Liver (tissue), 9 donors: Measurements from ENCODE around the gene ADCY3. TPM values are rescaled to one million over a fixed set of nuclear protein-coding genes. Genes with fewer than 3 reads are reported as not detected.
A peak's percentile ranks its signal among the peaks of the same experiment; 100 is the strongest.

ENCODE experiments used
- DNase-seq: peaks from one replicate; pipeline ENCODE4 v3.0.0-alpha.2; 2017; ENCODE audit warnings: low spot score
- H3K27ac ChIP-seq, 2 donors: one replicate each; pipeline ENCODE4 v1.7.0; 2013; ENCODE audit warnings: inconsistent platforms in 2 of 2, low read length in 2 of 2, control low read depth in 1 of 2, low read depth in 1 of 2, mild to moderate bottlenecking in 1 of 2
- H3K27me3 ChIP-seq, 4 donors: one replicate each; pipeline versions ENCODE4 v1.6.1 to v1.7.0; 2013; ENCODE audit warnings: low read length in 3 of 4, inconsistent platforms in 1 of 4, mild to moderate bottlenecking in 1 of 4, moderate library complexity in 1 of 4; ENCODE audit not compliant: control insufficient read depth in 4 of 4, insufficient read depth in 4 of 4
- H3K36me3 ChIP-seq, 4 donors: one replicate each; pipeline versions ENCODE4 v1.6.1 to v1.7.0; 2013; ENCODE audit warnings: low read length in 3 of 4, mild to moderate bottlenecking in 3 of 4, low read depth in 1 of 4, moderate library complexity in 1 of 4; ENCODE audit not compliant: control insufficient read depth in 4 of 4, insufficient read depth in 3 of 4
- H3K4me1 ChIP-seq, 4 donors: one replicate each; pipeline versions ENCODE4 v1.6.1 to v1.7.0; 2013; ENCODE audit warnings: low read length in 3 of 4, mild to moderate bottlenecking in 3 of 4, moderate library complexity in 1 of 4; ENCODE audit not compliant: control insufficient read depth in 4 of 4, insufficient read depth in 4 of 4
- H3K4me3 ChIP-seq, 3 donors: one replicate each; pipeline versions ENCODE4 v1.6.1 to v1.7.0; 2013; ENCODE audit warnings: low read length in 3 of 3, control low read depth in 1 of 3, low read depth in 1 of 3, mild to moderate bottlenecking in 1 of 3
- H3K9ac ChIP-seq, 2 donors: one replicate each; pipeline ENCODE4 v1.7.0; 2013; ENCODE audit warnings: low read length in 2 of 2, mild to moderate bottlenecking in 2 of 2, moderate library complexity in 2 of 2, control low read depth in 1 of 2, low read depth in 1 of 2
- H3K9me3 ChIP-seq, 4 donors: one replicate each; pipeline versions ENCODE4 v1.6.1 to v1.7.0; 2013; ENCODE audit warnings: low read length in 3 of 4; ENCODE audit not compliant: control insufficient read depth in 4 of 4
- ATF3 ChIP-seq: IDR thresholded peaks from 2 replicates; pipeline ENCODE4 v1.6.1; 2016; ENCODE audit warnings: antibody characterized with exemption
- CTCF ChIP-seq: fragments of 150-350 bp; IDR thresholded peaks from 2 replicates; pipeline ENCODE4 v1.5.1; 2017; ENCODE audit warnings: improper control_type of control experiment, low read depth, low read length; ENCODE audit not compliant: missing input control
- EGR1 ChIP-seq, 2 donors: IDR thresholded peaks; 2 replicates each; pipeline ENCODE4 v1.6.1; 2016 to 2018; ENCODE audit warnings: antibody characterized with exemption in 2 of 2, low read depth in 2 of 2
- FOXA1 ChIP-seq: IDR thresholded peaks from 2 replicates; pipeline ENCODE4 v1.6.1; 2016; ENCODE audit warnings: antibody characterized with exemption
- GABPA ChIP-seq, 2 donors: IDR thresholded peaks in 1 of 2; conservative IDR thresholded peaks in 1 of 2; 2 replicates each; pipeline ENCODE4 v1.6.1; 2016; ENCODE audit warnings: antibody characterized with exemption in 2 of 2, mild to moderate bottlenecking in 1 of 2, moderate library complexity in 1 of 2
- HNF4A ChIP-seq, 2 donors: conservative IDR thresholded peaks; 2 replicates each; pipeline ENCODE4 v1.6.1; 2016; ENCODE audit warnings: antibody characterized with exemption in 2 of 2, mild to moderate bottlenecking in 2 of 2
- HNF4G ChIP-seq: IDR thresholded peaks from 2 replicates; pipeline ENCODE4 v1.6.1; 2016; ENCODE audit warnings: antibody characterized with exemption
- JUND ChIP-seq, 2 donors: IDR thresholded peaks; 2 replicates each; pipeline ENCODE4 v1.6.1; 2016; ENCODE audit warnings: antibody characterized with exemption in 2 of 2
- NR2F2 ChIP-seq: IDR thresholded peaks from 2 replicates; pipeline ENCODE4 v1.6.1; 2016; ENCODE audit warnings: antibody characterized with exemption
- RAD21 ChIP-seq, 2 donors: IDR thresholded peaks; 2 replicates each; pipeline ENCODE4 v1.6.1; 2016; ENCODE audit warnings: antibody characterized with exemption in 2 of 2, mild to moderate bottlenecking in 2 of 2
- REST ChIP-seq: IDR thresholded peaks from 2 replicates; pipeline ENCODE4 v1.6.1; 2016; ENCODE audit warnings: antibody characterized with exemption, mild to moderate bottlenecking
- RXRA ChIP-seq, 2 donors: IDR thresholded peaks; 2 replicates each; pipeline ENCODE4 v1.6.1; 2017 to 2018; ENCODE audit warnings: antibody characterized with exemption in 2 of 2, mild to moderate bottlenecking in 1 of 2
- SP1 ChIP-seq: IDR thresholded peaks from 2 replicates; pipeline ENCODE4 v1.6.1; 2018; ENCODE audit warnings: antibody characterized with exemption, mild to moderate bottlenecking
- TAF1 ChIP-seq: conservative IDR thresholded peaks from 2 replicates; pipeline ENCODE4 v1.6.1; 2016; ENCODE audit warnings: antibody characterized with exemption, mild to moderate bottlenecking
- YY1 ChIP-seq: IDR thresholded peaks from 2 replicates; pipeline ENCODE4 v1.6.1; 2016; ENCODE audit warnings: antibody characterized with exemption, mild to moderate bottlenecking
- ZBTB33 ChIP-seq: IDR thresholded peaks from 2 replicates; pipeline ENCODE4 v1.6.1; 2016; ENCODE audit warnings: antibody characterized with exemption
- WGBS: extraction: QIAGEN DNeasy Blood & Tissue Kit; methylation state at CpG from one replicate; pipeline ENCODE4 v1.1.7; 2013; 5-methylcytosine and 5-hydroxymethylcytosine counted together
- polyA plus RNA-seq, 2 donors: library from polyadenylated mRNA; stranded (reverse) in 1 of 2; unstranded in 1 of 2; fragments of 200-250 nt in 1 of 2; fragments of >200 nt in 1 of 2; fragmentation: Nextera tagmentation in 1 of 2; extraction: Ambion mirVana in 1 of 2; gene quantifications; one replicate each; pipeline versions ENCODE4 v1.2.1 to v1.2.3, GENCODE V29; 2013 to 2015
- total RNA-seq, 2 donors: library from RNA; depleted of rRNA; stranded (reverse); fragments of >200 nt; gene quantifications; one replicate each; pipeline ENCODE4 v1.2.3, GENCODE V29; 2014
- TF ChIP-seq, protein P1 (sequence below): IDR thresholded peaks from 2 replicates; pipeline ENCODE4 v1.6.1; 2016; ENCODE audit warnings: antibody characterized with exemption
- donor health status: healthy.
- donor health status: healthy.
- donor health status: healthy.
- donor health status: healthy.
- donor health status: healthy.

Gene ADCY3
- total and polyA plus RNA-seq, 4 donors, result 0.99 to 8.4 (median 6.4) TPM

DNA sequence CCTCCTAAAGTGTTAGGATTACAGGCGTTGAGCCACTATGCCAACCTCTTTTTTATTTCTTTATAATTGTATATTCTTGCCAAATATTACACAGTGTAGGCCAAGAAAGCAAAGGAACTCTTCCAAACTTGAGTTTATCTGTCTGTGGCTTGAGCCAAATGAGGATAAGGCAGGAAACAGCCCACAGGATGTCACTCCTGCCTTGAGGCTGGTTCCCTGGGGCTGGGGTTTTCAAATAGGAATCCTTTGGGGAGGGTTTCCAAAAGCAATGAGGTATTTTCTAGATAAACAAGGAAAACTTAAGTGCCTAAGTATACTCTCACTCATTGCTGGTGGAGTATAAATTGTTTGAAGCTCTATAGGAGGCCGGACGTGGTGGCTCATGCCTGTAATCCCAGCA lies 56.4 kb downstream of the ADCY3 start:
- Histone ChIP-seq H3K27me3 (no peaks in the 10 kb centered on the region), H3K9ac (no peak overlapping the region), H3K27ac (no peak overlapping the region), H3K4me3 (no peak overlapping the region), H3K36me3 (no peaks in the 10 kb centered on the region), H3K9me3 (no peaks in the 10 kb centered on the region), H3K4me1 (no peaks in the 10 kb centered on the region)
- 84% methylated on average over 3 of the region's 3 CpGs for WGBS
- TF ChIP-seq RAD21 (IDR thresholded peaks at IDR 0.05) (no peak), REST (no peak), EGR1 (IDR thresholded peaks at IDR 0.05; ENCODE audit: low read depth in 2 of 2) (no peak), ATF3 (no peak), TAF1 (no peak), GABPA (IDR thresholded peaks at IDR 0.05 in 1 of 2, conservative IDR thresholded peaks at IDR 0.05 in 1 of 2) (no peak)
- TF ChIP-seq, protein P1, sequence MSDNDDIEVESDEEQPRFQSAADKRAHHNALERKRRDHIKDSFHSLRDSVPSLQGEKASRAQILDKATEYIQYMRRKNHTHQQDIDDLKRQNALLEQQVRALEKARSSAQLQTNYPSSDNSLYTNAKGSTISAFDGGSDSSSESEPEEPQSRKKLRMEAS, result no peak
- no peak for DNase-seq

DNA sequence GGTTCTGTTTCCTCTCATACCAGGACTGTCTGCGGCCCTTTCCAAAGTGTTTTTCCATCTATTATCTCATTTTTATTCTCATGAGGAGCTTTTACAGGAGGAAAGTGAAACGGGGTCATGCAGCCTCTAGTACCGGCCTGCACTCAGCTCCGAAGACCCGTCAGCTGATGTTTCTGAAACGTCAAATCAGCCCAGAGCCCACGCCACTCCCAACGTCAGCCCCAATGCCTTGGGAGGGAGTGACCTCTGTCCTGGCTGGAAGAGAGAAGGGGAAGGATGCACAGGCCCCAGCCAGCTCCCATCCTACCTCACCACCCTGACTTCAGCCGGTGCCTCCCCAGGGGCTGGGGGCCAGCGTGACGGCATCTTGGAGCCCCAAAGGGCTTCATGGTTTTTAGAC lies 58.5 kb downstream of the ADCY3 start:
- 88% methylated on average over 11 of the region's 11 CpGs for WGBS
- TF ChIP-seq NR2F2 (peak; percentile 48), CTCF (no peak)
- Histone ChIP-seq H3K9ac (no peak overlapping the region), H3K36me3 (no peaks in the 10 kb centered on the region), H3K4me1 (no peaks in the 10 kb centered on the region), H3K9me3 (no peaks in the 10 kb centered on the region), H3K4me3 (no peak overlapping the region), H3K27me3 (no peaks in the 10 kb centered on the region), H3K27ac (peak overlapping the region in 1 of 2 donors; percentile 33)
- DNase-seq, result no peak

DNA sequence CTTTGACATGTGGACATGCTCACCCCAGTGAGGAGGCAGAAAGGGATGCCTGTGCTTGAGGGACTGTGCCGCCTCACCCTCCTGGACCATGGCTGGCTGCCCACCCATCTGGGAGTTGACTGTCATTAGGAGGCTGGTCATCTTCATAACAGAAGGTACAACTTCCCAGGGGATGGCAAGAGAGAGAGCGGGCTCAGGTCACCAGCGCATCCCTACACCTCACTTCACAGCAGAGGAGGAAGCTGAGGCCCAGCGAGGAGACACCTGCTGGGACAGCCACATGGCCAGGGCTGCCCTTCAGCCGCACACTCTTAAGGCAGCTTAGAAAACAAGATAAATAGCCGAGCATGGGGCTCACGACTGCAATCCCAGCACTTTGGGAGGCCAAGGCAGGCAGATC lies 59.4 kb downstream of the ADCY3 start:
- DNase-seq, result no peak
- TF ChIP-seq FOXA1 (no peak), JUND (IDR thresholded peaks at IDR 0.05) (no peak), CTCF (no peak), HNF4A (conservative IDR thresholded peaks at IDR 0.05) (no peak), ZBTB33 (no peak), RXRA (IDR thresholded peaks at IDR 0.05) (no peak), HNF4G (no peak), NR2F2 (no peak), SP1 (no peak), ATF3 (no peak), YY1 (no peak), GABPA (IDR thresholded peaks at IDR 0.05 in 1 of 2, conservative IDR thresholded peaks at IDR 0.05 in 1 of 2) (no peak), EGR1 (IDR thresholded peaks at IDR 0.05; ENCODE audit: low read depth in 2 of 2) (no peak)
- TF ChIP-seq, protein P1, result no peak

More for the DNA sequence above, 59.4 kb downstream of the ADCY3 start:
- no peaks in the 10 kb centered on the region for H3K36me3 ChIP-seq
- H3K9me3 ChIP-seq, result no peaks in the 10 kb centered on the region
- 94% methylated on average over 7 of the region's 7 CpGs for WGBS
- H3K9ac ChIP-seq, result no peak overlapping the region
- no peak overlapping the region for H3K27ac ChIP-seq
- no peaks in the 10 kb centered on the region for H3K4me1 ChIP-seq
- H3K27me3 ChIP-seq, result no peaks in the 10 kb centered on the region
- H3K4me3 ChIP-seq, result no peak overlapping the region
